H9 (cell line): Measurements from ENCODE around the gene CALML4. TPM values are rescaled to one million over a fixed set of nuclear protein-coding genes. Genes with fewer than 3 reads are reported as not detected.
A peak's percentile ranks its signal among the peaks of the same experiment; 100 is the strongest.

Experiments used
- DNase-seq: peaks from one replicate; pipeline ENCODE4 v3.0.0-alpha.2; 2017
- H2AFZ ChIP-seq: one replicate; pipeline ENCODE4 v1.6.1; 2013; ENCODE audit warnings: mild to moderate bottlenecking, low read length, control low read depth, moderate library complexity
- H2AK5ac ChIP-seq: 2 replicates; pipeline ENCODE4 v1.6.1; 2013; ENCODE audit warnings: low read length, control low read depth, mixed read lengths; ENCODE audit not compliant: insufficient read length
- H2BK120ac ChIP-seq: one replicate; pipeline ENCODE4 v1.6.1; 2013; ENCODE audit warnings: low read depth, mild to moderate bottlenecking, low read length, control low read depth, inconsistent platforms; ENCODE audit not compliant: poor library complexity, severe bottlenecking
- H2BK12ac ChIP-seq: 2 replicates; pipeline ENCODE4 v1.6.1; 2013; ENCODE audit warnings: low read length, control low read depth, mixed read lengths, low read depth; ENCODE audit not compliant: insufficient read length
- H2BK15ac ChIP-seq: 2 replicates; pipeline ENCODE4 v1.6.1; 2013; ENCODE audit warnings: low read depth, low read length, control low read depth
- H2BK20ac ChIP-seq: one replicate; pipeline ENCODE4 v1.6.1; 2013; ENCODE audit warnings: low read depth, mild to moderate bottlenecking, low read length, control low read depth, inconsistent platforms; ENCODE audit not compliant: poor library complexity, severe bottlenecking
- H2BK5ac ChIP-seq: 2 replicates; pipeline ENCODE4 v1.6.1; 2013; ENCODE audit warnings: low read length, control low read depth, mixed read lengths; ENCODE audit not compliant: insufficient read length
- H3K14ac ChIP-seq: 2 replicates; pipeline ENCODE4 v1.6.1; 2013; ENCODE audit warnings: low read length, control low read depth; ENCODE audit not compliant: insufficient read depth
- H3K18ac ChIP-seq: 2 replicates; pipeline ENCODE4 v1.6.1; 2013; ENCODE audit warnings: low read depth, mild to moderate bottlenecking, mixed read lengths, low read length, control low read depth; ENCODE audit not compliant: insufficient read length
- H3K23ac ChIP-seq: 2 replicates; pipeline ENCODE4 v1.6.1; 2013; ENCODE audit warnings: low read length, control low read depth, mixed read lengths, low read depth; ENCODE audit not compliant: insufficient read length
- H3K23me2 ChIP-seq: 2 replicates; pipeline ENCODE4 v1.6.1; 2013; ENCODE audit warnings: low read depth, mild to moderate bottlenecking, mixed read lengths, low read length, control low read depth; ENCODE audit not compliant: insufficient read length, poor library complexity, severe bottlenecking
- H3K27ac ChIP-seq: 2 replicates; pipeline ENCODE4 v1.5.1; 2013; ENCODE audit warnings: low read length, control low read depth, mixed read lengths, low read depth; ENCODE audit not compliant: insufficient read length
- H3K27me3 ChIP-seq: 2 replicates; pipeline ENCODE4 v1.6.1; 2013; ENCODE audit warnings: low read length, control low read depth, inconsistent platforms; ENCODE audit not compliant: insufficient read depth
- H3K4ac ChIP-seq: 2 replicates; pipeline ENCODE4 v1.6.1; 2013; ENCODE audit warnings: low read depth, mild to moderate bottlenecking, control low read depth, inconsistent platforms, low read length, moderate library complexity
- H3K4me1 ChIP-seq: 2 replicates; pipeline ENCODE4 v1.6.1; 2013; ENCODE audit warnings: low read length, control low read depth, inconsistent platforms; ENCODE audit not compliant: insufficient read depth
- H3K4me2 ChIP-seq: 2 replicates; pipeline ENCODE4 v1.6.1; 2013; ENCODE audit warnings: low read length, control low read depth, mixed read lengths; ENCODE audit not compliant: insufficient read length, insufficient read depth
- H3K56ac ChIP-seq: 2 replicates; pipeline ENCODE4 v1.6.1; 2013; ENCODE audit warnings: low read depth, mild to moderate bottlenecking, mixed read lengths, low read length, control low read depth; ENCODE audit not compliant: insufficient read length
- H3K79me1 ChIP-seq: 2 replicates; pipeline ENCODE4 v1.6.1; 2013; ENCODE audit warnings: low read depth, mild to moderate bottlenecking, moderate library complexity, low read length, control low read depth, inconsistent platforms; ENCODE audit not compliant: insufficient read depth, poor library complexity, severe bottlenecking
- H3K79me2 ChIP-seq: 2 replicates; pipeline ENCODE4 v1.6.1; 2013; ENCODE audit warnings: low read length, control low read depth, inconsistent platforms; ENCODE audit not compliant: insufficient read depth
- H3K9ac ChIP-seq: 2 replicates; pipeline ENCODE4 v1.6.1; 2013; ENCODE audit warnings: low read length, control low read depth, mixed read lengths; ENCODE audit not compliant: insufficient read length; ENCODE audit errors: extremely low read depth
- H3K9me3 ChIP-seq: one replicate; pipeline ENCODE4 v1.6.1; 2013; ENCODE audit warnings: low read depth, low read length, inconsistent platforms; ENCODE audit not compliant: control insufficient read depth
- H3T11ph ChIP-seq: one replicate; pipeline ENCODE4 v1.6.1; 2013; ENCODE audit warnings: mild to moderate bottlenecking, low read length, control low read depth, inconsistent platforms
- H4K20me1 ChIP-seq: one replicate; pipeline ENCODE4 v1.6.1; 2013; ENCODE audit not compliant: control insufficient read depth, insufficient read length, insufficient read depth
- H4K5ac ChIP-seq: 2 replicates; pipeline ENCODE4 v1.6.1; 2013; ENCODE audit warnings: low read depth, mild to moderate bottlenecking, mixed read lengths, low read length, control low read depth; ENCODE audit not compliant: insufficient read length
- H4K8ac ChIP-seq: replicated peaks from 2 replicates; pipeline ENCODE4 v1.6.1; 2013; ENCODE audit warnings: low read length, control low read depth, mixed read lengths, low read depth; ENCODE audit not compliant: insufficient read length
- H4K91ac ChIP-seq: 2 replicates; pipeline ENCODE4 v1.6.1; 2013; ENCODE audit warnings: low read depth, mild to moderate bottlenecking, moderate library complexity, mixed read lengths, low read length, control low read depth; ENCODE audit not compliant: insufficient read length
- H3K27ac Mint-ChIP-seq, 3 experiments: 2 replicates in 2 of 3; 3 replicates in 1 of 3; pipeline ENCODE4 v1.8.0; 2020 to 2021; ENCODE audit warnings: mixed read lengths in 3 of 3, mild to moderate bottlenecking in 1 of 3, moderate library complexity in 1 of 3
- H3K27me3 Mint-ChIP-seq: 2 replicates; pipeline ENCODE4 v1.8.0; 2021; ENCODE audit warnings: low read depth, mild to moderate bottlenecking, moderate library complexity, mixed read lengths
- H3K36me3 Mint-ChIP-seq, 3 experiments: 2 replicates in 2 of 3; 3 replicates in 1 of 3; pipeline ENCODE4 v1.8.0; 2020 to 2021; ENCODE audit warnings: low read depth in 3 of 3, mixed read lengths in 3 of 3; ENCODE audit not compliant: insufficient read depth in 1 of 3
- H3K4me1 Mint-ChIP-seq, 2 experiments: 2 replicates each; pipeline ENCODE4 v1.8.0; 2020; ENCODE audit warnings: mixed read lengths in 2 of 2
- H3K4me3 Mint-ChIP-seq, 2 experiments: 2 replicates in 1 of 2; 3 replicates in 1 of 2; pipeline ENCODE4 v1.8.0; 2020 to 2021; ENCODE audit warnings: mild to moderate bottlenecking in 2 of 2, mixed read lengths in 2 of 2, moderate library complexity in 1 of 2
- H3K9me3 Mint-ChIP-seq, 2 experiments: 2 replicates in 1 of 2; 3 replicates in 1 of 2; pipeline ENCODE4 v1.8.0; 2020; ENCODE audit warnings: mild to moderate bottlenecking in 2 of 2, mixed read lengths in 2 of 2, moderate library complexity in 1 of 2
- WGBS: extraction: QIAGEN DNeasy Blood & Tissue Kit; methylation state at CpG from one replicate; pipeline ENCODE4 v1.1.7; 2013; ENCODE audit warnings: missing lambda C conversion rate, low lambda C conversion rate, mixed read lengths; ENCODE audit not compliant: insufficient read length; ENCODE audit errors: extremely low coverage; 5-methylcytosine and 5-hydroxymethylcytosine counted together
- total RNA-seq: library from RNA; stranded (reverse); gene quantifications from 2 replicates; pipeline ENCODE4 v1.2.1, GENCODE V29; 2021
- TF ChIP-seq, protein P1 (sequence below): fragments of 200-600 bp; sonication (generic); conservative IDR thresholded peaks from 3 replicates; pipeline ENCODE4 v1.8.0; 2021; ENCODE audit warnings: antibody characterized with exemption, mild to moderate bottlenecking

The CALML4 gene
- total RNA-seq, 1 experiment from 2014 or later = 11.8 TPM

DNA sequence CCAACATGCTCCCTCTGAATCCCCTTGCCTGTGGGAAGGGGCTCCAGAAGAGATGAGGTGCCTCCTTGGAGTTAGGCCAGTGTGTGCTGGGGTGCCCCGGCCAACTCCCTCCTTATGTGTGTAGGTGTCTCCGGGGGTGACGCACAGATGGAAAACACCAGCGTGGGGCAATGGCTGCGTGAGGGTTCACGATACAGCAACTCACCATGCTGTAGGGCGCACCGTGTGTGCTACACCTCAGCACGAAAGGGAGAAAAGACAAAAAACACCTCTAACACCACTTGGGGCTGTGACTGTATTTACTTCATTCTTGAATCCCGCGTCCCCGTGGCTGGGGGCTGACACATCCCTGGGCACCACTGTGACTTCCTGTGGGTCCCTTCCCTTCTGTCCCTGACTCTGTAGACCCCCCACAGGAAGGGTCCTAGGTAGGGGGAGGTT lies 1.6 kb upstream of the CALML4 start:
- Histone ChIP-seq H3K79me2 (no peaks in the 10 kb centered on the region), H3K9me3 (no peaks in the 10 kb centered on the region), H2BK5ac (no peak overlapping the region), H3K4me2 (no peak overlapping the region), H3K27me3 (no peaks in the 10 kb centered on the region), H4K91ac (no peak overlapping the region), H2BK20ac (no peak overlapping the region), H3K14ac (no peak overlapping the region), H4K8ac (no peak overlapping the region), H2AFZ (no peak overlapping the region), H2BK12ac (no peak overlapping the region), H2BK15ac (no peak overlapping the region), H3K4ac (no peak overlapping the region), H3K23ac (no peak overlapping the region), H3K9ac (no peak overlapping the region), H3K79me1 (peaks cover 4% of the 10 kb centered on the region), H3K4me1 (peaks cover 11% of the 10 kb centered on the region), H4K5ac (no peak overlapping the region), H3K23me2 (no peaks in the 10 kb centered on the region), H4K20me1 (peaks cover 1% of the 10 kb centered on the region), H2BK120ac (no peak overlapping the region), H3T11ph (no peak overlapping the region), H3K18ac (no peak overlapping the region), H3K27ac (no peak overlapping the region), H2AK5ac (no peak overlapping the region), H3K56ac (no peak overlapping the region)
- no CpG with 5 or more reads among the region's 12 CpGs for WGBS
- DNase-seq = peak; percentile 28
- TF ChIP-seq, protein P1, sequence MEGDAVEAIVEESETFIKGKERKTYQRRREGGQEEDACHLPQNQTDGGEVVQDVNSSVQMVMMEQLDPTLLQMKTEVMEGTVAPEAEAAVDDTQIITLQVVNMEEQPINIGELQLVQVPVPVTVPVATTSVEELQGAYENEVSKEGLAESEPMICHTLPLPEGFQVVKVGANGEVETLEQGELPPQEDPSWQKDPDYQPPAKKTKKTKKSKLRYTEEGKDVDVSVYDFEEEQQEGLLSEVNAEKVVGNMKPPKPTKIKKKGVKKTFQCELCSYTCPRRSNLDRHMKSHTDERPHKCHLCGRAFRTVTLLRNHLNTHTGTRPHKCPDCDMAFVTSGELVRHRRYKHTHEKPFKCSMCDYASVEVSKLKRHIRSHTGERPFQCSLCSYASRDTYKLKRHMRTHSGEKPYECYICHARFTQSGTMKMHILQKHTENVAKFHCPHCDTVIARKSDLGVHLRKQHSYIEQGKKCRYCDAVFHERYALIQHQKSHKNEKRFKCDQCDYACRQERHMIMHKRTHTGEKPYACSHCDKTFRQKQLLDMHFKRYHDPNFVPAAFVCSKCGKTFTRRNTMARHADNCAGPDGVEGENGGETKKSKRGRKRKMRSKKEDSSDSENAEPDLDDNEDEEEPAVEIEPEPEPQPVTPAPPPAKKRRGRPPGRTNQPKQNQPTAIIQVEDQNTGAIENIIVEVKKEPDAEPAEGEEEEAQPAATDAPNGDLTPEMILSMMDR = no peak
- Mint-ChIP-seq H3K27me3 (no peaks in the 10 kb centered on the region; the same call in none of the 2 replicates), H3K27ac (peak overlapping the region in 2 of 3 experiments; percentile 88 to 94; a peak in 4 of 7 replicates), H3K36me3 (peaks cover 5 to 12% (median 8%) of the 10 kb centered on the region in 3 experiments; a peak in 4 of 7 replicates), H3K9me3 (no peaks in the 10 kb centered on the region), H3K4me3 (no peak overlapping the region), H3K4me1 (peaks cover 30 to 47% of the 10 kb centered on the region in 2 experiments)
